ENCODE results near the gene FKBP1B. TPM values are rescaled to one million over a fixed set of nuclear protein-coding genes. Genes with fewer than 3 reads are reported as not detected.
A peak's percentile ranks its signal among the peaks of the same experiment; 100 is the strongest.

The FKBP1B gene
- total RNA-seq, 1 experiment from 2014 or later: 58.6 TPM

GRCh38 chr2:24084386-24085199 is 35.1 kb downstream of the FKBP1B start, which contains the start of gene TP53I3 (continued):
- TF ChIP-seq ZNF416 (CRISPR knock-in tag; IDR thresholded peaks at IDR 0.05): peak; percentile 68; the same call in 1 of the 2 replicates
- peak; percentile 24; the same call in 1 of the 2 replicates for TF ChIP-seq OVOL2 (CRISPR knock-in tag; IDR thresholded peaks at IDR 0.05; ENCODE audit: borderline replicate concordance)
- TF ChIP-seq ZNF425 (CRISPR knock-in tag; conservative IDR thresholded peaks at IDR 0.05): no peak
- no peak for TF ChIP-seq ELF4 (CRISPR knock-in tag; IDR thresholded peaks at IDR 0.05; ENCODE audit: low read depth)
- TF ChIP-seq, protein P1, sequence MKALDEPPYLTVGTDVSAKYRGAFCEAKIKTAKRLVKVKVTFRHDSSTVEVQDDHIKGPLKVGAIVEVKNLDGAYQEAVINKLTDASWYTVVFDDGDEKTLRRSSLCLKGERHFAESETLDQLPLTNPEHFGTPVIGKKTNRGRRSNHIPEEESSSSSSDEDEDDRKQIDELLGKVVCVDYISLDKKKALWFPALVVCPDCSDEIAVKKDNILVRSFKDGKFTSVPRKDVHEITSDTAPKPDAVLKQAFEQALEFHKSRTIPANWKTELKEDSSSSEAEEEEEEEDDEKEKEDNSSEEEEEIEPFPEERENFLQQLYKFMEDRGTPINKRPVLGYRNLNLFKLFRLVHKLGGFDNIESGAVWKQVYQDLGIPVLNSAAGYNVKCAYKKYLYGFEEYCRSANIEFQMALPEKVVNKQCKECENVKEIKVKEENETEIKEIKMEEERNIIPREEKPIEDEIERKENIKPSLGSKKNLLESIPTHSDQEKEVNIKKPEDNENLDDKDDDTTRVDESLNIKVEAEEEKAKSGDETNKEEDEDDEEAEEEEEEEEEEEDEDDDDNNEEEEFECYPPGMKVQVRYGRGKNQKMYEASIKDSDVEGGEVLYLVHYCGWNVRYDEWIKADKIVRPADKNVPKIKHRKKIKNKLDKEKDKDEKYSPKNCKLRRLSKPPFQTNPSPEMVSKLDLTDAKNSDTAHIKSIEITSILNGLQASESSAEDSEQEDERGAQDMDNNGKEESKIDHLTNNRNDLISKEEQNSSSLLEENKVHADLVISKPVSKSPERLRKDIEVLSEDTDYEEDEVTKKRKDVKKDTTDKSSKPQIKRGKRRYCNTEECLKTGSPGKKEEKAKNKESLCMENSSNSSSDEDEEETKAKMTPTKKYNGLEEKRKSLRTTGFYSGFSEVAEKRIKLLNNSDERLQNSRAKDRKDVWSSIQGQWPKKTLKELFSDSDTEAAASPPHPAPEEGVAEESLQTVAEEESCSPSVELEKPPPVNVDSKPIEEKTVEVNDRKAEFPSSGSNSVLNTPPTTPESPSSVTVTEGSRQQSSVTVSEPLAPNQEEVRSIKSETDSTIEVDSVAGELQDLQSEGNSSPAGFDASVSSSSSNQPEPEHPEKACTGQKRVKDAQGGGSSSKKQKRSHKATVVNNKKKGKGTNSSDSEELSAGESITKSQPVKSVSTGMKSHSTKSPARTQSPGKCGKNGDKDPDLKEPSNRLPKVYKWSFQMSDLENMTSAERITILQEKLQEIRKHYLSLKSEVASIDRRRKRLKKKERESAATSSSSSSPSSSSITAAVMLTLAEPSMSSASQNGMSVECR (CRISPR knock-in tag; IDR thresholded peaks at IDR 0.05; ENCODE audit: borderline replicate concordance): peak; percentile 9
- TF ChIP-seq PREB (CRISPR knock-in tag; IDR thresholded peaks at IDR 0.05; ENCODE audit: borderline replicate concordance): no peak
- TF ChIP-seq GABPB1 (CRISPR knock-in tag; IDR thresholded peaks at IDR 0.05): 0 out of 2 replicates have a peak, but pooled peaks have one; percentile 32
- 0 out of 2 replicates have a peak, but pooled peaks have one; percentile 79 for TF ChIP-seq ZNF232 (CRISPR knock-in tag; IDR thresholded peaks at IDR 0.05)
- 0 out of 2 replicates have a peak, but pooled peaks have one; percentile 39 for TF ChIP-seq FOXP1 (CRISPR knock-in tag; IDR thresholded peaks at IDR 0.05; ENCODE audit: borderline replicate concordance)
- TF ChIP-seq JUN (CRISPR knock-in tag; IDR thresholded peaks at IDR 0.05): no peak
- TF ChIP-seq IRF1 (CRISPR knock-in tag; IDR thresholded peaks at IDR 0.05): no peak
- TF ChIP-seq AR (CRISPR knock-in tag; IDR thresholded peaks at IDR 0.05): 0 out of 2 replicates have a peak, but pooled peaks have one; percentile 33
- peak; percentile 100 for TF ChIP-seq HMGXB4 (CRISPR knock-in tag; IDR thresholded peaks at IDR 0.05)
- TF ChIP-seq SP1 (CRISPR knock-in tag; conservative IDR thresholded peaks at IDR 0.05): peak; percentile 50
- TF ChIP-seq E2F5 (CRISPR knock-in tag; IDR thresholded peaks at IDR 0.05): no peak
- TF ChIP-seq USF2 (CRISPR knock-in tag; IDR thresholded peaks at IDR 0.05): 0 out of 2 replicates have a peak, but pooled peaks have one; percentile 9
- TF ChIP-seq, protein P2, sequence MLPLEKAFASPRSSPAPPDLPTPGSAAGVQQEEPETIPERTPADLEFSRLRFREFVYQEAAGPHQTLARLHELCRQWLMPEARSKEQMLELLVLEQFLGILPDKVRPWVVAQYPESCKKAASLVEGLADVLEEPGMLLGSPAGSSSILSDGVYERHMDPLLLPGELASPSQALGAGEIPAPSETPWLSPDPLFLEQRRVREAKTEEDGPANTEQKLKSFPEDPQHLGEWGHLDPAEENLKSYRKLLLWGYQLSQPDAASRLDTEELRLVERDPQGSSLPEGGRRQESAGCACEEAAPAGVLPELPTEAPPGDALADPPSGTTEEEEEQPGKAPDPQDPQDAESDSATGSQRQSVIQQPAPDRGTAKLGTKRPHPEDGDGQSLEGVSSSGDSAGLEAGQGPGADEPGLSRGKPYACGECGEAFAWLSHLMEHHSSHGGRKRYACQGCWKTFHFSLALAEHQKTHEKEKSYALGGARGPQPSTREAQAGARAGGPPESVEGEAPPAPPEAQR (CRISPR knock-in tag; IDR thresholded peaks at IDR 0.05): no peak
- peak; percentile 75; the same call in 1 of the 2 replicates for TF ChIP-seq ATF1 (CRISPR knock-in tag; IDR thresholded peaks at IDR 0.05)
